BLaER1 (cell line): ENCODE measurements around the gene CFAP221.
A peak's percentile ranks its signal among the peaks of the same experiment; 100 is the strongest.

Experiments used
- H3K27ac ChIP-seq: shearing (Covaris generic); formaldehyde crosslinking; 2 replicates; pipeline ENCODE4 v1.8.1; 2022
- H3K27me3 ChIP-seq: shearing (Covaris generic); formaldehyde crosslinking; 2 replicates; pipeline ENCODE4 v1.8.1; 2022
- H3K36me3 ChIP-seq: shearing (Covaris generic); formaldehyde crosslinking; 2 replicates; pipeline ENCODE4 v1.8.1; 2022
- H3K4me1 ChIP-seq: shearing (Covaris generic); formaldehyde crosslinking; 2 replicates; pipeline ENCODE4 v1.8.1; 2022
- H3K4me2 ChIP-seq: shearing (Covaris generic); formaldehyde crosslinking; 2 replicates; pipeline ENCODE4 v1.8.1; 2022
- H3K4me3 ChIP-seq: shearing (Covaris generic); formaldehyde crosslinking; 2 replicates; pipeline ENCODE4 v1.8.1; 2022
- H3K9ac ChIP-seq: shearing (Covaris generic); formaldehyde crosslinking; 2 replicates; pipeline ENCODE4 v1.8.1; 2022
- H3K9me3 ChIP-seq: shearing (Covaris generic); formaldehyde crosslinking; 2 replicates; pipeline ENCODE4 v1.8.1; 2022
- H4K20me1 ChIP-seq: shearing (Covaris generic); formaldehyde crosslinking; 2 replicates; pipeline ENCODE4 v1.8.1; 2022
- Cebpa-rat ChIP-seq: shearing (Covaris generic); IDR thresholded peaks from 2 replicates; pipeline ENCODE4 v1.8.1; 2022

Gene CFAP221

DNA sequence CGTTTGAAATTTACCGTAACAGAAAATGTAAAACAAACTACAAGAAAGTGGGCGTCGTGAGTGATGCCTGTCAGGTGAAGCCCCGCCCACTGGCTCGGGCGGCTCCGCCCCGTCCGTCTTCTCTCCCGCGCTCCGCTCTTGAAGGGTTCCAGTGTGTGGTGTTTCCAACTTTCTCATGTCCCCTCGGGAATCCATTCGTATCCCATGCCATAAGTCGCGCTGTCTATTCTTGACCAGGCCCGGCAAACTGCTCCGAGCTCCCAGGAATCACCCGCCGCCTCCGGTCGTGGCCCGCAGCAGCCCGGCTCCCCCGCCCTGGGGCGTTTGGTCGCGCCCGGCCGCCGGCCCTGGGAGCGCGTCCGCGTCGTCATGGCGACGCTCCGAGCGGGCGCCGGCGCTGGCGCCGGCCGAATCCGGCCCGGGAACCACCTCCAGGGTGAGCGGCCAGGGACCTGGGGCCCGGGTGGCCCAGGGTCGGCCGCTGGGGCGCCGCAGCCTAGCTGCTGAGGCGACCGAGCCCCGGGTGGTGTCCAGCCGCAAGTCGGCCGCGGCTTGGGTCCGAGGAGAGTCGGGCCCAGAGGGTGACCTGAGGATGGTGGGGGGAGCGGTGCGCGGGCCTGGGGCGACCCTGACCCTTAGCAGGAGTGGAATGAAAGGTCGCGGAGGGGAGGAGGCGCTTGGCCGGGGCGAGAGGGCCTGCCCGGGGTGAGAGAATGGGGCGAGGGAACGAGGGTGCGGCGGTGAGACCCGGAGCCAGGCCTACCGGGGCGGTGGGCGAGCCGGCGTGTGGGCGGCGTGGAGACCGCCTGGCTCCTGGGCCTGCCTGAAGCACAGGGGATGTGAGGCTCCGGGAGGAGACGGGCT is at the start of gene CFAP221:
Gene CFAP221 (plus strand): TSS at position 375 of the 864 bp plus-strand sequence. CDS start 1,683 bp downstream, outside the sequence.
- Histone ChIP-seq H3K27ac (no peak within 1 kb of the TSS), H3K4me1 (no peaks in the 10 kb centered on the region), H3K9me3 (peaks cover 17% of the 10 kb centered on the region), H3K4me3 (peak within 1 kb of the TSS; percentile 62), H3K27me3 (peaks cover 28% of the 10 kb centered on the region), H4K20me1 (no peaks in the 10 kb centered on the region), H3K9ac (no peak within 1 kb of the TSS; the same call in 1 of the 2 replicates), H3K4me2 (peak within 1 kb of the TSS; percentile 70), H3K36me3 (no peaks in the 10 kb centered on the region)
- no peak for TF ChIP-seq Cebpa-rat

DNA sequence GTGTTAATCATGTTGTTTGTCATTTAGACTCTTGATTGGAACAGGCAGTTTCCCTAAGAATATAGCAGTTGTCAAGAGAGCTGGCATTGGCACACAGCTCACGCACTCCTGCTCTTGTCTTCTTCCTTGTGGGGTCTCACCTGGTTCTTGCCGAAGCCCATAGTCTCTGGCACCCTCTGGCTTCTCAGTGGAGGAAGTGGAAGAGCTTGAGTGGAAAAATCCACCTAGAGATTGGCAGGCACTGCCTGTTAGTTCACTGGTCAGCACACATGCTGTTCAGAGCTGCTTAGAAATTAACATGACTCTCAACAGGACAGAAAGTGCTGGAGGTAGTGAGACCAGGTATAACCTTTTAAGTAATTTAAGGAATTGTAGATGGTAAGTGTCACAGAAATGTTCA is 48.3 kb upstream of the CFAP221 start:
- H3K9ac ChIP-seq, result no peak overlapping the region
- no peak overlapping the region for H3K27ac ChIP-seq
- TF ChIP-seq Cebpa-rat, result no peak
- no peaks in the 10 kb centered on the region for H3K36me3 ChIP-seq
- H3K4me1 ChIP-seq, result no peaks in the 10 kb centered on the region
- peaks cover 9% of the 10 kb centered on the region; the same call in 1 of the 2 replicates for H3K9me3 ChIP-seq
- H3K27me3 ChIP-seq, result no peaks in the 10 kb centered on the region
- no peak overlapping the region for H3K4me3 ChIP-seq
- H3K4me2 ChIP-seq, result no peak overlapping the region
- H4K20me1 ChIP-seq, result no peaks in the 10 kb centered on the region

DNA sequence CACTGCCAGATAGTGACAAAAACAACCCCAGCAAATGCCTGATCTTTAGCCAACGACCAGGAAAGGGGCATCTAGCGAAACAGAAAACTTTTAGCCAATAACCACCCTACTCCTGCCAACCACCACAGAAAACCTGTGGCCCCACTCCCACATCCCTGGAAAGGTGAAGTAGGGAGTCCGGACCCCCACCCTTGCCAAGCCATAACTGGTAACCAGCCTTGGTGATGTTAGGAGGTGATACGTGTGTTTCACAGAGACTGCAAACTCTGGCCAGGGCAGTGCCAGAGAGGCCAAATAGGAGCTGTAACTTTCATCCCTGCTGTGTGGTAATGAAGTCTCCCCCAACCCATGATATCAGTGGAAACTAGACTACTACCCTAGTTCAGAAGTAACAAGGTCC is 47.6 kb upstream of the CFAP221 start:
- Histone ChIP-seq H3K9me3 (peaks cover 13% of the 10 kb centered on the region), H3K4me2 (no peak overlapping the region), H3K27me3 (no peaks in the 10 kb centered on the region), H4K20me1 (no peaks in the 10 kb centered on the region), H3K9ac (no peak overlapping the region), H3K4me3 (no peak overlapping the region), H3K4me1 (no peaks in the 10 kb centered on the region), H3K27ac (no peak overlapping the region), H3K36me3 (no peaks in the 10 kb centered on the region)
- TF ChIP-seq Cebpa-rat, result no peak

DNA sequence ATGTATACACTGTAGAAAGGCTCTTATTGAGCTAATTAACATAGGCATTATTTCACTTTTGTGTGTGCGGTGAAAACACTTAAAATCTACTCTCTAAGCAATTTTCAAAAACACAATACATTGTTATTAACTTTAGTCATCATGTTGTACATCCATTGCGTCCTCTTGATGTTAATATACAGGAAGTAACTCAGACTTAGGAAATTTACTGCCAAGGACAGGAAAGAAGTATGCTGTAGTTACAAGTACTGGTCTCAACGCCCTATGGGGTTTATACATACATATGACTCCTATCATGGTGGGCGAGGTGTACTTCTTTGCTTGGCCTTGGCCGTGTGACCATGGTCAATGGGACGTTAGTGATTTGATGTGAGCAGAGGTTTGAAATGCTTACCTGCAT is 35.5 kb upstream of the CFAP221 start:
- no peaks in the 10 kb centered on the region for H4K20me1 ChIP-seq
- H3K4me2 ChIP-seq, result no peak overlapping the region
- no peaks in the 10 kb centered on the region for H3K27me3 ChIP-seq
- no peak for TF ChIP-seq Cebpa-rat
- H3K9ac ChIP-seq, result no peak overlapping the region
- peaks cover 4% of the 10 kb centered on the region; the same call in 1 of the 2 replicates for H3K9me3 ChIP-seq
- H3K36me3 ChIP-seq, result no peaks in the 10 kb centered on the region
- H3K4me3 ChIP-seq, result no peak overlapping the region
- no peaks in the 10 kb centered on the region for H3K4me1 ChIP-seq
- no peak overlapping the region for H3K27ac ChIP-seq

DNA sequence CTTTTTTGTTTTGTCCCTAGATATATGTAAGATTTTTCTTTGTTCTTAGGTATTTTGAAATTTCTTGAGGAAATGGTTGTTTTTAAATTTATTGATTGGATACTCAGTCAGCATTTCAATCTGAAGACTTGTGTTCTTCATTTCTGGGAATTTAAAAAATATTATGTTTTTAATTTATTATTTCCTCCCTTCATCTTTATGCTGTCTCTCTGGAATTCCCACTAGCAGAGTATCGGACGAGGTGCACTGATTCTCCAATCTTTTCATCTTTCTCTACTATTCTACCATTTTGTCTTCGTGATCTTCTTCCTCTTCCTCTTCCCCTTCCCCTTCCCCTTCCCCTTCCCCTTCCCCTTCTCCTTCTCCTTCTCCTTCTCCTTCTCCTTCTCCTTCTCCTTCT is 32.3 kb upstream of the CFAP221 start:
- Histone ChIP-seq H3K4me2 (no peak overlapping the region), H3K36me3 (no peaks in the 10 kb centered on the region), H4K20me1 (no peaks in the 10 kb centered on the region), H3K27me3 (no peaks in the 10 kb centered on the region), H3K9ac (no peak overlapping the region), H3K4me1 (no peaks in the 10 kb centered on the region), H3K9me3 (no peaks in the 10 kb centered on the region), H3K4me3 (no peak overlapping the region), H3K27ac (no peak overlapping the region)
- TF ChIP-seq Cebpa-rat, result no peak

DNA sequence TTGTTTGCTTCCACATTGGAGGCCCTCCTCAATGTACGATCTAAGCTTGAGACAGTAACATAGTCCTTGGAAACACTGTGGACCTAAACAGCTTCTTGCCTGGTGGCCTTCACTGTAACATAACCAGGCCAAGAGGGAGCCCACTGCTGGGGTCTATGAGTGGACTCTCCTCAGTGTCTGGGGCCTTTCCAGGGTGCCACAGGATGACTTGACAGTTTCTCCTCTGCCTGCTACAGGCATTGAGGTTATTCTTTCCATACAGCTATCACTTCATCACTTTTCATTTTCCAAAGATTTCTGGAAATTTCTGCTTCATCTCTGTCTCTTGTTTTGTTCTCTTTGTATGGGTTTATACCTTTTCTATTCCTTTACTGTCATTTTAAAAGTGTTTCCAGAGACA is 31.3 kb upstream of the CFAP221 start:
- TF ChIP-seq Cebpa-rat, result no peak
- H3K9me3 ChIP-seq, result no peaks in the 10 kb centered on the region
- H3K36me3 ChIP-seq, result no peaks in the 10 kb centered on the region
- no peaks in the 10 kb centered on the region for H3K4me1 ChIP-seq
- no peak overlapping the region for H3K4me2 ChIP-seq
- no peaks in the 10 kb centered on the region for H3K27me3 ChIP-seq
- H3K4me3 ChIP-seq, result no peak overlapping the region
- no peak overlapping the region for H3K9ac ChIP-seq
- H4K20me1 ChIP-seq, result no peaks in the 10 kb centered on the region
- no peak overlapping the region for H3K27ac ChIP-seq

DNA sequence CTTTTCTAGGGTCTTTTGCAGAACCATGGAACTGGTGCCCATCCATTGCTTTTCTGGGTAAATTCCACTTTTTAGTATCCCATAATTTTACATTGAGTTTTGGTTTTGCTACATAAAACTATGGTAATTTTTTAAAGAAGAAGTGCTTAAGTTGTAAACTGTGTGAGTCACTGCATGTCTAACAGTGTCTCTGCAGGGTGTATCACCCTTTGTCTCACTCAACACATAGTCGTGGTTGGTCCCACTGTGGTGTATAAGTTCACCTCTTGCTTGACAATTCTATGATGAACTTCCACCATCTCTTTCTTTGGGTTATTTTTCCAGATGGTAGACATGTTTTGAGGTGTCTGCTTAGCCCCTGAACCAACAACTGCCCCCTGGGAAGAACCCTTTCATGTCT is 30.4 kb upstream of the CFAP221 start:
- Histone ChIP-seq H3K4me2 (no peak overlapping the region), H4K20me1 (no peaks in the 10 kb centered on the region), H3K9ac (no peak overlapping the region), H3K27ac (no peak overlapping the region), H3K36me3 (no peaks in the 10 kb centered on the region), H3K4me3 (no peak overlapping the region), H3K27me3 (no peaks in the 10 kb centered on the region), H3K9me3 (no peaks in the 10 kb centered on the region; the same call in 1 of the 2 replicates), H3K4me1 (no peaks in the 10 kb centered on the region)
- no peak for TF ChIP-seq Cebpa-rat

DNA sequence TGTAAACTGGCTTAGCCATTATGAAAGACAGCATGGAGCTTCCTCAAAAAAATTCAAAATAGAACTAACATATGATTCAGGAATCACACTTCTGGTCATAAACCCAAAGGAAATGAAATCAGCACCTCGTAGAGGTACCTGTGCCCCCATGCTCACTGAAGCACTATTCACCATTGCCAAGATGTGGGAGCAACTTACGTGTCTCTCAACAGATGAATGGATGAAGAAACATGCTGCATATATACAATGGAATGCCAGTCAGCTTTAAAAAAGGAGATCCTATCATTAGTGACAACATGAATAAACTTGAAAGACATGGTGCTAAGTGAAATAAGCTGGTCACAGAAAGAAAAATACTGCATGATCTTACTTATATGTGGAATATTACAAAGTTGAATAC is 28.1 kb upstream of the CFAP221 start:
- TF ChIP-seq Cebpa-rat, result no peak
- H3K9me3 ChIP-seq, result no peaks in the 10 kb centered on the region; the same call in 1 of the 2 replicates
- no peak overlapping the region for H3K9ac ChIP-seq
- no peaks in the 10 kb centered on the region for H3K27me3 ChIP-seq
- no peak overlapping the region for H3K27ac ChIP-seq
- no peak overlapping the region for H3K4me2 ChIP-seq
- no peak overlapping the region for H3K4me3 ChIP-seq
- no peaks in the 10 kb centered on the region for H3K4me1 ChIP-seq
- H4K20me1 ChIP-seq, result no peaks in the 10 kb centered on the region
- H3K36me3 ChIP-seq, result no peaks in the 10 kb centered on the region

DNA sequence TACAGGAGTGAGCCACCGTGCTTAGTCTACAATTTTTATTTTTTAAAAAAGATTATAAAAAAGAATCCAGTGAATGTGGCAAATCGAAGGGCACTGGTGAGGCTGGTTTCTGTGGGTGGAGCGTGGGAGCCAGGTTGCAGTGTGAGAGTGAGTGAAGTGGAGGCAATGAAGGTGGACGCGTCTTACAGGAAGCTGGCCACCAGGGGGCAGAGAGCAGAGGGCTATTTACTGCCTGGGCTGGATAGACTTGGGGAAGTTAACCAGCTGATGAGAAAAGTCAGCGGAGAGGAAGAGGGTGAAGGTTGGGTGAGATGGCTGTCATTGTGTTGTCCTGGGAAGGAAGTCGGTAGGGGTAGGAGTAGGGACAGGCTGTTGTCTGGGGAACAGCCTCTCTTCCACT is 26.8 kb upstream of the CFAP221 start:
- no peaks in the 10 kb centered on the region for H4K20me1 ChIP-seq
- H3K9ac ChIP-seq, result no peak overlapping the region
- TF ChIP-seq Cebpa-rat, result no peak
- no peaks in the 10 kb centered on the region for H3K36me3 ChIP-seq
- H3K27me3 ChIP-seq, result no peaks in the 10 kb centered on the region
- no peaks in the 10 kb centered on the region; the same call in 1 of the 2 replicates for H3K9me3 ChIP-seq
- no peak overlapping the region for H3K27ac ChIP-seq
- no peak overlapping the region for H3K4me2 ChIP-seq
- no peaks in the 10 kb centered on the region for H3K4me1 ChIP-seq
- H3K4me3 ChIP-seq, result no peak overlapping the region

DNA sequence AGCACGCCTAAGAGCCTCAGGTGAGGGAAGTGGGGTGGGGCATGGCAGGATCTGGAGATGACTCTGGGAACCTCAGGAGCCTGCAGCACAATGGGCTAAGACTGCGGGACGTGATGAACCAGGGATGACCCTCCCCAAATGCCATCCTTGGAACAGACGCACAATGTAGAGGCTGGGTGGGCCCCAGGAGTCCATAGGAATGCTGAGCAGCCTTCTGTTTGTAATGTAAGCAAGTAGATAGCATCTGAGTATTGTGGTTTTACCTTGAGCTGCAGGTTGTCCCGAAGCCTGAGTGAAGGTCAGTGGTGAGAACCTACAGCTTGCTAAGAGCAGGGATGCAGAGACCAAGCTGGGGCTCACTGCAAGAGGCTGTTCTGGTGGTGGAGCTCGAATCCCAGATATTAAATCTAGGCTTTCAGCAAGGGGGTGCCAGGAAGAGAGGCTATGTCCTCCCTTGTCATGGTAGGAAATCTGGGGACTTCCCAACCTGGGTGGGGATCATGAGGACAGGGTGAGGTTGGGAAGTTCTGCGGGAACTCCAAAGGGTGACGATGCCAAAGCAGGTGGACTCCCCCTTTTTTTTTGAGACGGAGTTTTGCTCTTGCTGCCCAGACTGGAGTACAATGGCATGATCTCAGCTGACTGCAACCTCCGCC is 25.7 kb upstream of the CFAP221 start:
- Histone ChIP-seq H3K9me3 (peaks cover under 1% of the 10 kb centered on the region), H3K4me2 (no peak overlapping the region), H3K27me3 (no peaks in the 10 kb centered on the region), H3K4me3 (no peak overlapping the region), H3K36me3 (no peaks in the 10 kb centered on the region), H3K4me1 (no peaks in the 10 kb centered on the region), H4K20me1 (no peaks in the 10 kb centered on the region), H3K9ac (no peak overlapping the region), H3K27ac (no peak overlapping the region)
- no peak for TF ChIP-seq Cebpa-rat
